HEK293 (cell line): ENCODE results near the gene ITPKB.

ENCODE experiments used
- CTCF ChIP-seq: fragments of 450-650 bp; formaldehyde crosslinking; IDR thresholded peaks from 2 replicates; pipeline ENCODE4 v1.5.1; 2016; ENCODE audit warnings: missing biosample characterization, missing genetic modification characterization
- ZBTB49 ChIP-seq: fragments of 450-650 bp; formaldehyde crosslinking; IDR thresholded peaks from 2 replicates; pipeline ENCODE4 v1.5.1; 2016; ENCODE audit warnings: missing biosample characterization, missing genetic modification characterization, low read depth
- ZNF558 ChIP-seq: fragments of 450-650 bp; formaldehyde crosslinking; IDR thresholded peaks from 2 replicates; pipeline ENCODE4 v1.5.1; 2016; ENCODE audit warnings: missing biosample characterization, missing genetic modification characterization

- TF ChIP-seq CTCF (tag by site-specific recombination) (no peak), ZBTB49 (tag by site-specific recombination) (no peak), ZNF558 (tag by site-specific recombination) (no peak)
Measured at GRCh38 chr1:226653311-226653921, 85.7 kb downstream of the ITPKB start.
